Endodermal cell (in vitro differentiated cells): ENCODE results near the gene PI4KB. TPM values are rescaled to one million over a fixed set of nuclear protein-coding genes. Genes with fewer than 3 reads are reported as not detected.

Source experiments
- DNase-seq: peaks from one replicate; pipeline ENCODE4 v3.0.0-alpha.2; 2017
- H3K27ac ChIP-seq: 2 replicates; pipeline ENCODE4 v1.5.1; 2013; ENCODE audit warnings: mild to moderate bottlenecking, low read depth, low read length, moderate library complexity
- H3K27me3 ChIP-seq: 2 replicates; pipeline ENCODE4 v1.6.1; 2013; ENCODE audit warnings: mild to moderate bottlenecking, low read length, moderate library complexity; ENCODE audit not compliant: insufficient read depth, control insufficient read depth, poor library complexity, severe bottlenecking
- H3K36me3 ChIP-seq: 2 replicates; pipeline ENCODE4 v1.7.0; 2013; ENCODE audit warnings: mild to moderate bottlenecking, low read length, moderate library complexity; ENCODE audit not compliant: control insufficient read depth, insufficient read depth
- H3K4me1 ChIP-seq: one replicate; pipeline ENCODE4 v1.7.0; 2013; ENCODE audit warnings: low read length; ENCODE audit not compliant: control insufficient read depth, insufficient read depth
- H3K4me3 ChIP-seq: 2 replicates; pipeline ENCODE4 v1.5.1; 2013; ENCODE audit warnings: mild to moderate bottlenecking, low read length, moderate library complexity
- H3K9ac ChIP-seq: 2 replicates; pipeline ENCODE4 v1.6.1; 2013; ENCODE audit warnings: mild to moderate bottlenecking, low read length, moderate library complexity; ENCODE audit not compliant: poor library complexity, severe bottlenecking; ENCODE audit errors: extremely low read depth
- H3K9me3 ChIP-seq: 2 replicates; pipeline ENCODE4 v1.6.1; 2013; ENCODE audit warnings: mild to moderate bottlenecking, low read length, moderate library complexity; ENCODE audit not compliant: control insufficient read depth
- H3K27ac Mint-ChIP-seq: 2 replicates; pipeline ENCODE4 v1.8.0; 2020; ENCODE audit warnings: mixed read lengths
- H3K27me3 Mint-ChIP-seq: 2 replicates; pipeline ENCODE4 v1.8.0; 2021; ENCODE audit warnings: mild to moderate bottlenecking, mixed read lengths; ENCODE audit not compliant: insufficient read depth
- H3K36me3 Mint-ChIP-seq: 2 replicates; pipeline ENCODE4 v1.8.0; 2020; ENCODE audit warnings: low read depth, mixed read lengths
- H3K4me1 Mint-ChIP-seq: 2 replicates; pipeline ENCODE4 v1.8.0; 2020; ENCODE audit warnings: mixed read lengths
- H3K4me3 Mint-ChIP-seq: 2 replicates; pipeline ENCODE4 v1.8.0; 2020; ENCODE audit warnings: mild to moderate bottlenecking, moderate library complexity, mixed read lengths
- H3K9me3 Mint-ChIP-seq: 2 replicates; pipeline ENCODE4 v1.8.0; 2020; ENCODE audit warnings: mild to moderate bottlenecking, mixed read lengths
- CTCF ChIP-seq: fragments of 200-600 bp; sonication (generic); conservative IDR thresholded peaks from 2 replicates; pipeline ENCODE4 v1.5.0; 2021; ENCODE audit warnings: antibody characterized with exemption, mild to moderate bottlenecking
- WGBS, 2 experiments: methylation state at CpG; one replicate each; pipeline versions ENCODE4 v1.1.5 to v1.1.7; 2013; ENCODE audit warnings: missing lambda C conversion rate in 2 of 2, mixed read lengths in 1 of 2; ENCODE audit not compliant: insufficient coverage in 1 of 2, insufficient read length in 1 of 2; 5-methylcytosine and 5-hydroxymethylcytosine counted together
- total RNA-seq, 2 donors: library from RNA; stranded (reverse); fragmentation: NEBNext Ultra II Directional in 1 of 2; extraction: Animal tissue kit (Norgen Biotek cat#: 25700) in 1 of 2; gene quantifications; 2 replicates in 1 of 2; 3 replicates in 1 of 2; pipeline ENCODE4 v1.2.1, GENCODE V29; 2021

Gene PI4KB
- total RNA-seq, 2 donors from 2014 or later, result 34.3 to 37.5 TPM

- Mint-ChIP-seq H3K27ac (peak overlapping the region; percentile 70), H3K36me3 (peaks cover 54% of the 10 kb centered on the region), H3K27me3 (no peaks in the 10 kb centered on the region), H3K4me1 (no peaks in the 10 kb centered on the region), H3K9me3 (no peaks in the 10 kb centered on the region), H3K4me3 (no peak overlapping the region)
- H3K4me1 ChIP-seq, result no peaks in the 10 kb centered on the region
- H3K9ac ChIP-seq, result no peak overlapping the region
- peak overlapping the region; percentile 52 for H3K27ac ChIP-seq
- no peaks in the 10 kb centered on the region for H3K9me3 ChIP-seq
- H3K36me3 ChIP-seq, result peaks cover 77% of the 10 kb centered on the region
- H3K27me3 ChIP-seq, result no peaks in the 10 kb centered on the region
- DNase-seq, result peak; percentile 68
- 67 to 82% methylated on average over 1 to 2 of the region's 2 CpGs for WGBS, 2 experiments
- TF ChIP-seq CTCF, result no peak
- no peak overlapping the region for H3K4me3 ChIP-seq
These were observed 32.3 kb downstream of the PI4KB start for GRCh38 chr1:151294742-151295462.

DNA sequence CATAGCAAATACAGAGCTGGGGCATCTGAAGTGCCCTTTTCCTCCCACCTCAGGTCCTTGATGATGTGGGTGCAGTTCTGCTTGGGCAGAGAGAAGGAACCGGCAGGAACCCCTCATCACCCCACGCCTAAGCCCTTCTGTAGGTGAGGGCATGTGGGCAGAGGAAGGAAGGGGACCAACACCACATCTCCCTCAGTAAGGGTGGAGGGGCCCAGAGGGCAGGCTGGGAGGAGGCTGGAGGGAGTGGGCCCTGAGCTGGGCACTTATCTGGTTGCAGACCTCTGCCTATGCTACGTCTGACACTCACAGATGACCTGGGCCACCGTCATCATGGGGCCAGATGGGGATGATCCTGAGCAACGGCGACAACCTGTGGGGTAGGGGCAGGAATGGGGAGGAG is 34.1 kb downstream of the PI4KB start:
- no peaks in the 10 kb centered on the region for H3K4me1 ChIP-seq
- Mint-ChIP-seq H3K4me3 (no peak overlapping the region), H3K9me3 (no peaks in the 10 kb centered on the region), H3K4me1 (no peaks in the 10 kb centered on the region), H3K27me3 (no peaks in the 10 kb centered on the region), H3K36me3 (peaks cover 57% of the 10 kb centered on the region), H3K27ac (peak overlapping the region; percentile 44)
- H3K27ac ChIP-seq, result no peak overlapping the region
- H3K36me3 ChIP-seq, result peaks cover 70% of the 10 kb centered on the region
- WGBS, 2 experiments, result 83 to 96% methylated on average over 2 to 6 of the region's 6 CpGs
- H3K9ac ChIP-seq, result no peak overlapping the region
- no peaks in the 10 kb centered on the region for H3K9me3 ChIP-seq
- DNase-seq, result no peak
- no peak overlapping the region for H3K4me3 ChIP-seq
- no peak for TF ChIP-seq CTCF
- H3K27me3 ChIP-seq, result no peaks in the 10 kb centered on the region

GRCh38 chr1:151292207-151293030 is 34.8 kb downstream of the PI4KB start:
- no peaks in the 10 kb centered on the region for H3K9me3 Mint-ChIP-seq
- no peak overlapping the region for H3K9ac ChIP-seq
- no peak overlapping the region for H3K27ac ChIP-seq
- 94 to 96% methylated on average over 5 to 13 of the region's 13 CpGs for WGBS, 2 experiments
- H3K4me3 Mint-ChIP-seq, result no peak overlapping the region
- TF ChIP-seq CTCF, result peak; percentile 50
- DNase-seq, result peak; percentile 68
- H3K27me3 Mint-ChIP-seq, result no peaks in the 10 kb centered on the region
- H3K4me1 ChIP-seq, result no peaks in the 10 kb centered on the region
- no peak overlapping the region for H3K27ac Mint-ChIP-seq
- no peak overlapping the region for H3K4me3 ChIP-seq
- peaks cover 55% of the 10 kb centered on the region for H3K36me3 Mint-ChIP-seq
- H3K36me3 ChIP-seq, result peaks cover 65% of the 10 kb centered on the region
- H3K9me3 ChIP-seq, result no peaks in the 10 kb centered on the region
- no peaks in the 10 kb centered on the region for H3K27me3 ChIP-seq
- H3K4me1 Mint-ChIP-seq, result no peaks in the 10 kb centered on the region
